Endothelial cell of umbilical vein (primary cell): ENCODE results near the gene ATRNL1. TPM values are rescaled to one million over a fixed set of nuclear protein-coding genes. Genes with fewer than 3 reads are reported as not detected.

Experiments used
- BruUV-seq: library from RNA; stranded (reverse); fragments of 400-500 nt; replicated peaks from 2 replicates; lab custom pipeline; 2021; lab: Mats Ljungman, UMichigan
- CTCF ChIA-PET: fragments of 300-600, 350-600 bp; sonication (Branson Sonifier 250); formaldehyde crosslinking; loops from one replicate; lab custom pipeline; 2021; ENCODE audit warnings: antibody characterized with exemption, inconsistent platforms; lab: Charles Lee
- POLR2A ChIA-PET: fragments of 300-600, 350-600 bp; sonication (Branson Sonifier 250); formaldehyde crosslinking; loops from one replicate; lab custom pipeline; 2021; ENCODE audit warnings: antibody characterized with exemption, inconsistent platforms; lab: Charles Lee
- DNase-seq: peaks from one replicate; pipeline ENCODE4 v3.0.0-alpha.2; 2011; ENCODE audit warnings: low read depth, low spot score
- FAIRE-seq: peaks from 2 replicates; lab custom pipeline; 2011; peaks lifted over from hg19 to GRCh38; lab: Jason Lieb, UNC
- H2AFZ ChIP-seq: 2 replicates; pipeline ENCODE4 v1.6.0; 2012; ENCODE audit warnings: low read depth, low read length, control low read depth, inconsistent platforms
- H3K27ac ChIP-seq: 2 replicates; pipeline ENCODE4 v1.5.1; 2011; ENCODE audit warnings: low read depth, mild to moderate bottlenecking, control low read depth, low read length, moderate library complexity; ENCODE audit not compliant: insufficient read depth
- H3K27me3 ChIP-seq, 2 experiments: 2 replicates each; pipeline versions ENCODE4 v1.6.0 to v1.6.1; 2011; ENCODE audit warnings: low read length in 2 of 2, mixed read lengths in 1 of 2; ENCODE audit not compliant: control insufficient read depth in 2 of 2, insufficient read depth in 2 of 2
- H3K36me3 ChIP-seq, 2 experiments: 2 replicates in 1 of 2; 3 replicates in 1 of 2; pipeline ENCODE4 v1.5.1; 2011; ENCODE audit warnings: low read length in 2 of 2, mild to moderate bottlenecking in 1 of 2, moderate library complexity in 1 of 2; ENCODE audit not compliant: control insufficient read depth in 2 of 2, insufficient read depth in 2 of 2; ENCODE audit errors: extremely low read depth in 1 of 2
- H3K4me1 ChIP-seq: 3 replicates; pipeline ENCODE4 v1.5.1; 2011; ENCODE audit warnings: mild to moderate bottlenecking, low read length; ENCODE audit not compliant: control insufficient read depth, insufficient read depth; ENCODE audit errors: extremely low read depth
- H3K4me2 ChIP-seq: 2 replicates; pipeline ENCODE4 v1.6.1; 2011; ENCODE audit warnings: low read length, control low read depth, mixed read lengths; ENCODE audit not compliant: insufficient read depth
- H3K4me3 ChIP-seq, 3 experiments: fragments of 200-600 bp in 1 of 3; sonication (generic), shearing (Covaris generic) in 1 of 3; replicated peaks in 1 of 3; 2 replicates each; pipeline ENCODE4 v1.5.1; 2011 to 2016; ENCODE audit warnings: control low read depth in 3 of 3, low read length in 3 of 3, mild to moderate bottlenecking in 2 of 3, inconsistent platforms in 1 of 3, low read depth in 1 of 3, moderate library complexity in 1 of 3; ENCODE audit not compliant: insufficient read depth in 1 of 3
- H3K79me2 ChIP-seq: 2 replicates; pipeline ENCODE4 v1.6.0; 2012; ENCODE audit warnings: low read length, inconsistent platforms; ENCODE audit not compliant: control insufficient read depth, insufficient read depth
- H3K9ac ChIP-seq: replicated peaks from 2 replicates; pipeline ENCODE3; 2011; ENCODE audit warnings: low read length, control low read depth; ENCODE audit not compliant: insufficient read depth; ENCODE audit errors: extremely low read depth
- H3K9me1 ChIP-seq: replicated peaks from 3 replicates; pipeline ENCODE4 v1.6.0; 2011; ENCODE audit warnings: mild to moderate bottlenecking, low read length; ENCODE audit not compliant: control insufficient read depth, insufficient read depth; ENCODE audit errors: extremely low read depth
- H3K9me3 ChIP-seq: replicated peaks from 2 replicates; pipeline ENCODE4 v1.5.1; 2012; ENCODE audit warnings: low read length, inconsistent platforms; ENCODE audit not compliant: control insufficient read depth, insufficient read depth
- H4K20me1 ChIP-seq: replicated peaks from 2 replicates; pipeline ENCODE3; 2011; ENCODE audit warnings: mild to moderate bottlenecking, low read length; ENCODE audit not compliant: control insufficient read depth, insufficient read depth; ENCODE audit errors: extremely low read depth
- EZH2 ChIP-seq: IDR thresholded peaks from 2 replicates; pipeline ENCODE4 v1.6.1; 2012; ENCODE audit warnings: borderline replicate concordance, low read depth, mild to moderate bottlenecking, moderate library complexity, low read length, inconsistent platforms; ENCODE audit not compliant: severe bottlenecking
- FOS ChIP-seq: IDR thresholded peaks from 2 replicates; pipeline ENCODE4 v1.6.1; 2011; ENCODE audit warnings: mild to moderate bottlenecking, low read length, moderate library complexity, borderline replicate concordance; ENCODE audit not compliant: insufficient read depth
- GATA2 ChIP-seq: IDR thresholded peaks from 2 replicates; pipeline ENCODE4 v1.7.0; 2011; ENCODE audit warnings: low read depth, mild to moderate bottlenecking, moderate library complexity, mixed read lengths, low read length; ENCODE audit not compliant: insufficient read length, insufficient read depth
- JUN ChIP-seq: IDR thresholded peaks from 2 replicates; pipeline ENCODE4 v1.6.1; 2011; ENCODE audit warnings: borderline replicate concordance, low read depth; ENCODE audit not compliant: insufficient read length, insufficient read depth
- MYC ChIP-seq: IDR thresholded peaks from one replicate; pipeline ENCODE4 v1.6.1; 2011; ENCODE audit warnings: mild to moderate bottlenecking, low read depth, low read length
- POLR2A ChIP-seq: IDR thresholded peaks from 2 replicates; pipeline ENCODE4 v1.6.1; 2012; ENCODE audit warnings: low read depth, mild to moderate bottlenecking, control low read depth, low read length
- POLR2AphosphoS5 ChIP-seq: IDR thresholded peaks from 2 replicates; pipeline ENCODE4 v1.6.1; 2012; ENCODE audit warnings: low read depth, mild to moderate bottlenecking, control low read depth, low read length, moderate library complexity; ENCODE audit not compliant: insufficient read depth
- dilution Hi-C: fragments of 300-500 bp; cut with MboI; formaldehyde crosslinking; loops from one replicate; pipeline ENCODE4 v1.15.0; 2019; ENCODE audit warnings: low sequenced_read_pairs; ENCODE audit not compliant: extremely low pct_ligation_motif_present
- intact Hi-C: fragments of 100-400 bp; cut with micrococcal nuclease; formaldehyde crosslinking; loops from one replicate; pipeline ENCODE4 v1.10.0; 2022
- polyA plus RNA-seq, 4 experiments: library from polyadenylated mRNA; depleted of rRNA in 3 of 4; stranded (reverse) in 3 of 4; unstranded in 1 of 4; fragments of >200 nt; gene quantifications; 2 replicates each; pipeline versions ENCODE4 v1.2.1 to v1.2.3, GENCODE V29; 2011 to 2012; ENCODE audit warnings: missing spikeins in 1 of 4
- total RNA-seq: library from RNA; stranded (reverse); gene quantifications from 2 replicates; pipeline ENCODE4 v1.2.3, GENCODE V29; 2021
- TF ChIP-seq, protein P1 (sequence below): IDR thresholded peaks from 2 replicates; pipeline ENCODE4 v1.6.1; 2011; ENCODE audit not compliant: insufficient read depth, insufficient read length
- TF ChIP-seq, protein P2 (sequence below), 2 donors: IDR thresholded peaks; 1 replicate in 1 of 2; 2 replicates in 1 of 2; pipeline ENCODE4 v1.5.1; 2011; ENCODE audit warnings: low read length in 2 of 2, mild to moderate bottlenecking in 2 of 2, moderate library complexity in 2 of 2, control low read depth in 1 of 2, inconsistent platforms in 1 of 2, low read depth in 1 of 2; ENCODE audit not compliant: insufficient read depth in 1 of 2; ENCODE audit errors: extremely low read depth in 1 of 2

Gene ATRNL1
- total and polyA plus RNA-seq, 2 donors (not counting 3 experiments of a cell fraction or from before 2014, with no cell fraction given), result not detected

DNA sequence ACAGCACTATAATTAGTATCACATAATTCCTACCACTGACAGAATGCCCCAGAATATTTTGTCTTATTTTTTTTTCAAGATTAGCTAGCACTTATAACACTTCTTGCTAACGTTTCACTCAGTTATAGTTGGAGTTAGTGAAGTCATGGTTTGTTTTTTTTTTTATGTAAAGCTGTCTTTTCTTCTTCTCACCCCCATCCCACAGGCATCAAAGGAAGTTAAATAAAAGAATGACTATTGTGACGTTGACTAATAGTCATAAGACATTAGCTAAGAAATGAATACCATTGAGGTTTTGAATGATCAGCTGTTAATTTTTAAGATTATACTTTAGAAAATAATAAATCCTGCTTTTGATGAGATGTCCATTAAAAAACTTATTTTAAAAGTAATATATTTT, 681.6 kb downstream of the ATRNL1 start:
- no peak for FAIRE-seq
- ChIA-PET CTCF (interaction anchor here (0.8 to 1.0 kb wide), 2 partner anchors 9 to 570 kb away, joined by 3 to 4 read pairs; no protein-coding TSS in a partner anchor), POLR2A (no interaction called here)
- H4K20me1 ChIP-seq, result no peaks in the 10 kb centered on the region
- no peaks in the 10 kb centered on the region for H3K9me1 ChIP-seq
- no peak overlapping the region for H3K4me3 ChIP-seq
- H2AFZ ChIP-seq, result no peak overlapping the region
- H3K4me1 ChIP-seq, result no peaks in the 10 kb centered on the region
- BruUV-seq, result no TSS peak
- no peaks in the 10 kb centered on the region for H3K9me3 ChIP-seq
- no peak overlapping the region for H3K27ac ChIP-seq
- no peak overlapping the region for H3K9ac ChIP-seq
- H3K79me2 ChIP-seq, result no peaks in the 10 kb centered on the region
- H3K36me3 ChIP-seq, result no peaks in the 10 kb centered on the region
- TF ChIP-seq FOS (no peak), MYC (no peak), JUN (no peak), GATA2 (no peak), POLR2A (no peak), EZH2 (no peak), POLR2AphosphoS5 (no peak)
- TF ChIP-seq, protein P1, sequence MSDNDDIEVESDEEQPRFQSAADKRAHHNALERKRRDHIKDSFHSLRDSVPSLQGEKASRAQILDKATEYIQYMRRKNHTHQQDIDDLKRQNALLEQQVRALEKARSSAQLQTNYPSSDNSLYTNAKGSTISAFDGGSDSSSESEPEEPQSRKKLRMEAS, result no peak
- TF ChIP-seq, protein P2, sequence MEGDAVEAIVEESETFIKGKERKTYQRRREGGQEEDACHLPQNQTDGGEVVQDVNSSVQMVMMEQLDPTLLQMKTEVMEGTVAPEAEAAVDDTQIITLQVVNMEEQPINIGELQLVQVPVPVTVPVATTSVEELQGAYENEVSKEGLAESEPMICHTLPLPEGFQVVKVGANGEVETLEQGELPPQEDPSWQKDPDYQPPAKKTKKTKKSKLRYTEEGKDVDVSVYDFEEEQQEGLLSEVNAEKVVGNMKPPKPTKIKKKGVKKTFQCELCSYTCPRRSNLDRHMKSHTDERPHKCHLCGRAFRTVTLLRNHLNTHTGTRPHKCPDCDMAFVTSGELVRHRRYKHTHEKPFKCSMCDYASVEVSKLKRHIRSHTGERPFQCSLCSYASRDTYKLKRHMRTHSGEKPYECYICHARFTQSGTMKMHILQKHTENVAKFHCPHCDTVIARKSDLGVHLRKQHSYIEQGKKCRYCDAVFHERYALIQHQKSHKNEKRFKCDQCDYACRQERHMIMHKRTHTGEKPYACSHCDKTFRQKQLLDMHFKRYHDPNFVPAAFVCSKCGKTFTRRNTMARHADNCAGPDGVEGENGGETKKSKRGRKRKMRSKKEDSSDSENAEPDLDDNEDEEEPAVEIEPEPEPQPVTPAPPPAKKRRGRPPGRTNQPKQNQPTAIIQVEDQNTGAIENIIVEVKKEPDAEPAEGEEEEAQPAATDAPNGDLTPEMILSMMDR (IDR thresholded peaks at IDR 0.05; ENCODE audit: extremely low read depth in 1 of 2, insufficient read depth in 1 of 2, low read depth in 1 of 2, low read length in 2 of 2), result no peak
- DNase-seq, result no peak
- H3K4me2 ChIP-seq, result no peak overlapping the region
- H3K27me3 ChIP-seq, result no peaks in the 10 kb centered on the region
- dilution Hi-C loops (no loop called here), intact Hi-C loops (no loop called here)
